GM12801 (cell line): Measurements from ENCODE around the gene SLC10A3.

Source experiments
- CTCF ChIP-seq: IDR thresholded peaks from one replicate; pipeline ENCODE4 v1.5.1; 2011; ENCODE audit warnings: control low read depth; ENCODE audit not compliant: insufficient read length; ENCODE audit errors: extremely low read depth

Gene SLC10A3

GRCh38 chrX:154489182-154489581, 1.2 kb downstream of the SLC10A3 start:
- no peak for TF ChIP-seq CTCF

- no peak for TF ChIP-seq CTCF
Observed at GRCh38 chrX:154488336-154489075, 1.9 kb downstream of the SLC10A3 start.

- TF ChIP-seq CTCF = no peak
Observed at GRCh38 chrX:154487518-154488290, 2.7 kb downstream of the SLC10A3 start.

DNA sequence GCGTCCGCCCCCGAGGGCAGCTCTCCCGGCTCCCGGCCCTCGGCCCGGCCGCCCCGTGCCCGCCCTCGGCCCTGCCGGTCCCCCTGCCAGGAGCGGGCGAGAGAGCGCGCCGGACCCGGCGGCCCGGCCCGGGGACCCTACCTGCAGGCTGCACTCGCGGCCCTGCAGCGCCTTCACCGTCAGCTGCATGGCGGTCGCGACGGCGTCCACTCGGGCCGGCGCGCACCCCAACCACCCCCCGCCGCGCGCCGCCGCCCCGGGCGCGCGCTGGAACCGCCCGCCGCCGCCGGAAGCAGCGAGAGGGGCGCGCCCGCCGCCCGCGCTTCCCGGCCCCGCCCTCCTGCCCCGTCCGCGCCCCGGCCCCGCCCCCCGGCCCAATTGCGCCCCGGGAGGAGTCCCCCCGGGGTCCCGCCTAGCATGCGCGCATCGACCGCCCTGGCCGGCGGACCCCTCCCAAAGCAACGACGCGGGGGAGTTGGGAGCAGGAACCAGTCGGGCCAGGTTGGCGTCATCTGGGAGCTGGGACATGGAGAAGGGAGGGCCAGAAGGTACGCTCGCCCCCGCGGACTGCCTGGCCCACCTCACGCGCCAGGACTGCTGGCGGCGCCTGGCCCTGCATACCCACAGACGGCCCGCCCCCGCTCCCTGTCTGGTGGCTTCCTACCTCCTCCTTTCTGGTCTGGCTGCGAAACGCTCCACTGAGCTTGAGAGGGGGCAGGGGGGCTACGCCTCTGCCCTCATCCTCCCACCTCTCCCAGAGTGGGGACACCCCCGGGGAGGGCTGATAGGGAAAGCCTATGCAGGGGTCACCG, 3.8 kb downstream of the SLC10A3 start, which contains the start of gene UBL4A:
Gene UBL4A, minus strand, starts transcription at position 220 of the 812 bp plus-strand sequence. Its CDS starts 31 bp downstream, at position 189.
- no peak for TF ChIP-seq CTCF

- TF ChIP-seq CTCF = no peak
Observed at GRCh38 chrX:154486052-154486395, 4.4 kb downstream of the SLC10A3 start.

GRCh38 chrX:154485150-154486051, 5.0 kb downstream of the SLC10A3 start:
- TF ChIP-seq CTCF = no peak
